Gastroesophageal sphincter (tissue), 4 donors: ENCODE measurements around the gene KIAA0586. TPM values are rescaled to one million over a fixed set of nuclear protein-coding genes. Genes with fewer than 3 reads are reported as not detected.
"Not testable (repeated sequence)": the region's sequence is repeated elsewhere in the genome, so short reads cannot be mapped to it uniquely, and the experiment has no call there.

Source experiments
- ATAC-seq: fragments of 150-250 bp; one replicate; pipeline ENCODE4 v1.9.1; 2016; ENCODE audit warnings: mild to moderate bottlenecking, moderate library complexity
- H3K27ac ChIP-seq, 4 donors: fragments of 200-600 bp; sonication (generic) in 3 of 4; 1 replicate in 3 of 4; 2 replicates in 1 of 4; pipeline ENCODE4 v1.5.1; 2016 to 2019
- H3K27me3 ChIP-seq: fragments of 200-600 bp; sonication (generic); one replicate; pipeline ENCODE4 v1.5.1; 2019
- H3K36me3 ChIP-seq, 2 donors: fragments of 200-600 bp; sonication (generic); one replicate each; pipeline ENCODE4 v1.5.1; 2019; ENCODE audit warnings: control low read depth in 1 of 2
- H3K4me1 ChIP-seq, 3 donors: fragments of 200-600 bp; sonication (generic); 1 replicate in 2 of 3; 2 replicates in 1 of 3; pipeline ENCODE4 v1.5.1; 2016 to 2019; ENCODE audit warnings: control low read depth in 2 of 3
- H3K4me3 ChIP-seq, 2 donors: fragments of 200-600 bp; sonication (generic); one replicate each; pipeline ENCODE4 v1.5.1; 2019; ENCODE audit warnings: mild to moderate bottlenecking in 1 of 2, moderate library complexity in 1 of 2
- H3K9me3 ChIP-seq, 3 donors: fragments of 200-600 bp; sonication (generic); one replicate each; pipeline ENCODE4 v1.5.1; 2017 to 2019; ENCODE audit warnings: control low read depth in 2 of 3
- CTCF ChIP-seq, 4 experiments: fragments of 200-600 bp in 2 of 4; fragments of 450-650 bp in 2 of 4; sonication (generic) in 1 of 4; IDR thresholded peaks; one replicate each; pipeline ENCODE4 v1.5.1; 2017 to 2019; ENCODE audit warnings: antibody characterized with exemption in 4 of 4, mild to moderate bottlenecking in 2 of 4, moderate library complexity in 2 of 4
- EP300 ChIP-seq: sonication (generic); formaldehyde crosslinking; IDR thresholded peaks from one replicate; pipeline ENCODE4 v1.6.1; 2017; ENCODE audit warnings: antibody characterized with exemption, mild to moderate bottlenecking
- POLR2A ChIP-seq, 2 donors: fragments of 450-650 bp; IDR thresholded peaks; one replicate each; pipeline ENCODE4 v1.6.1; 2017; ENCODE audit warnings: antibody characterized with exemption in 2 of 2, mild to moderate bottlenecking in 2 of 2, moderate library complexity in 1 of 2
- POLR2AphosphoS5 ChIP-seq: sonication (generic); formaldehyde crosslinking; IDR thresholded peaks from one replicate; pipeline ENCODE4 v1.6.1; 2017; ENCODE audit warnings: antibody characterized with exemption
- WGBS, 2 donors: methylation state at CpG; one replicate each; pipeline ENCODE4 v1.1.5; 2018; ENCODE audit warnings: low coverage in 1 of 2; 5-methylcytosine and 5-hydroxymethylcytosine counted together
- total RNA-seq, 4 donors: library from RNA; depleted of rRNA; stranded (reverse); fragments of >200 nt; gene quantifications; one replicate each; pipeline ENCODE4 v1.1.0, GENCODE V29; 2016

Gene KIAA0586
- total RNA-seq, 4 donors from 2014 or later = 11.6 to 22.4 (median 18.0) TPM

GRCh38 chr14:58575956-58576355 lies 148.4 kb downstream of the KIAA0586 start:
- peaks cover 0 to 7% (median 0%) of the 10 kb centered on the region in 3 donors for H3K4me1 ChIP-seq
- no peaks in the 10 kb centered on the region for H3K27me3 ChIP-seq
- 33 to 43% methylated on average over 1 of the region's 1 CpG for WGBS, 2 donors
- peaks cover 0 to 5% (median 0%) of the 10 kb centered on the region in 3 donors for H3K9me3 ChIP-seq
- no peaks in the 10 kb centered on the region for H3K36me3 ChIP-seq
- H3K27ac ChIP-seq = no peak overlapping the region
- TF ChIP-seq POLR2A (IDR thresholded peaks at IDR 0.05) = no peak
- TF ChIP-seq EP300 = no peak
- no peak for TF ChIP-seq CTCF (IDR thresholded peaks at IDR 0.05)
- no peak for TF ChIP-seq POLR2AphosphoS5
- ATAC-seq = no peak
- no peak overlapping the region for H3K4me3 ChIP-seq

GRCh38 chr14:58580035-58580434 lies 152.5 kb downstream of the KIAA0586 start:
- not testable (repeated sequence) for H3K4me1 ChIP-seq, H3K27me3 ChIP-seq, ATAC-seq, H3K36me3 ChIP-seq, H3K27ac ChIP-seq, H3K9me3 ChIP-seq, H3K4me3 ChIP-seq

GRCh38 chr14:58581389-58581788 lies 153.9 kb downstream of the KIAA0586 start:
- H3K4me1 ChIP-seq, H3K36me3 ChIP-seq, ATAC-seq, H3K9me3 ChIP-seq, H3K27me3 ChIP-seq, H3K4me3 ChIP-seq, H3K27ac ChIP-seq: not testable (repeated sequence)
- 80 to 88% methylated on average over 1 of the region's 1 CpG for WGBS, 2 donors

- H3K4me3 ChIP-seq = no peak overlapping the region
- no peak for ATAC-seq
- 20 to 25% methylated on average over 1 of the region's 1 CpG for WGBS, 2 donors
These were observed 156.9 kb downstream of the KIAA0586 start for GRCh38 chr14:58584383-58584782.

GRCh38 chr14:58587271-58587670 lies 159.8 kb downstream of the KIAA0586 start:
- TF ChIP-seq EP300 = no peak
- TF ChIP-seq CTCF (IDR thresholded peaks at IDR 0.05) = no peak
- TF ChIP-seq POLR2AphosphoS5 = no peak
- TF ChIP-seq POLR2A (IDR thresholded peaks at IDR 0.05) = no peak
- no peaks in the 10 kb centered on the region for H3K36me3 ChIP-seq
- H3K4me3 ChIP-seq = no peak overlapping the region
- H3K27me3 ChIP-seq = no peaks in the 10 kb centered on the region
- H3K9me3 ChIP-seq = no peaks in the 10 kb centered on the region
- ATAC-seq = no peak
- 36 to 50% methylated on average over 1 of the region's 1 CpG for WGBS, 2 donors
- H3K4me1 ChIP-seq = no peaks in the 10 kb centered on the region
- no peak overlapping the region for H3K27ac ChIP-seq

More at GRCh38 chr14:58584383-58584782, 156.9 kb downstream of the KIAA0586 start:
- no peaks in the 10 kb centered on the region for H3K27me3 ChIP-seq
- peaks cover 0 to 5% (median 0%) of the 10 kb centered on the region in 3 donors for H3K9me3 ChIP-seq
- H3K4me1 ChIP-seq = no peaks in the 10 kb centered on the region
- H3K27ac ChIP-seq = no peak overlapping the region
- TF ChIP-seq POLR2A (IDR thresholded peaks at IDR 0.05) = no peak
- H3K36me3 ChIP-seq = no peaks in the 10 kb centered on the region

GRCh38 chr14:58588321-58588720 lies 160.8 kb downstream of the KIAA0586 start:
- H3K4me3 ChIP-seq, ATAC-seq, H3K9me3 ChIP-seq, H3K4me1 ChIP-seq, H3K27ac ChIP-seq, H3K36me3 ChIP-seq, H3K27me3 ChIP-seq: not testable (repeated sequence)
- no CpG with 5 or more reads among the region's 18 CpGs for WGBS, 2 donors

- no peak overlapping the region for H3K4me3 ChIP-seq
- H3K9me3 ChIP-seq = no peaks in the 10 kb centered on the region
- no peak for ATAC-seq
- WGBS, 2 donors = 83% methylated on average over 1 of the region's 4 CpGs; no CpG with 5 or more reads in 1 of the 2 donors
- no peaks in the 10 kb centered on the region for H3K4me1 ChIP-seq
- no peak for TF ChIP-seq EP300
- TF ChIP-seq POLR2AphosphoS5 = no peak
- no peak for TF ChIP-seq POLR2A (IDR thresholded peaks at IDR 0.05)
- TF ChIP-seq CTCF (IDR thresholded peaks at IDR 0.05) = no peak
- H3K36me3 ChIP-seq = no peaks in the 10 kb centered on the region
- no peak overlapping the region for H3K27ac ChIP-seq
- H3K27me3 ChIP-seq = no peaks in the 10 kb centered on the region
These were observed 166.5 kb downstream of the KIAA0586 start for GRCh38 chr14:58593977-58594376.
